Endothelial cell (in vitro differentiated cells): ENCODE measurements around the gene TBC1D20. TPM values are rescaled to one million over a fixed set of nuclear protein-coding genes. Genes with fewer than 3 reads are reported as not detected.
"Not testable (repeated sequence)": the region's sequence is repeated elsewhere in the genome, so short reads cannot be mapped to it uniquely, and the experiment has no call there.

Source experiments
- DNase-seq: peaks from one replicate; pipeline ENCODE4 v3.0.0; 2021; ENCODE audit warnings: low spot score
- H3K27ac Mint-ChIP-seq: one replicate; pipeline ENCODE4 v1.8.0; 2021; ENCODE audit warnings: mixed read lengths, inconsistent platforms; ENCODE audit not compliant: unreplicated experiment
- H3K27me3 Mint-ChIP-seq: one replicate; pipeline ENCODE4 v1.8.0; 2021; ENCODE audit warnings: mild to moderate bottlenecking, moderate library complexity, mixed read lengths, inconsistent platforms; ENCODE audit not compliant: unreplicated experiment
- H3K36me3 Mint-ChIP-seq: one replicate; pipeline ENCODE4 v1.8.0; 2021; ENCODE audit warnings: mild to moderate bottlenecking, low read depth, mixed read lengths, inconsistent platforms; ENCODE audit not compliant: unreplicated experiment
- H3K4me1 Mint-ChIP-seq: one replicate; pipeline ENCODE4 v1.8.0; 2021; ENCODE audit warnings: mild to moderate bottlenecking, mixed read lengths, inconsistent platforms; ENCODE audit not compliant: unreplicated experiment
- H3K4me3 Mint-ChIP-seq: one replicate; pipeline ENCODE4 v1.8.0; 2021; ENCODE audit warnings: mild to moderate bottlenecking, mixed read lengths, inconsistent platforms; ENCODE audit not compliant: unreplicated experiment
- H3K9me3 Mint-ChIP-seq: one replicate; pipeline ENCODE4 v1.8.0; 2021; ENCODE audit warnings: mixed read lengths, inconsistent platforms; ENCODE audit not compliant: unreplicated experiment
- CTCF ChIP-seq: fragments of 200-600 bp; sonication (generic); IDR thresholded peaks from one replicate; pipeline ENCODE4 v1.5.0; 2021; ENCODE audit warnings: antibody characterized with exemption; ENCODE audit not compliant: unreplicated experiment
- long read RNA-seq: library from polyadenylated mRNA; unstranded; transcript quantifications from one replicate; pipeline ENCODE4 v2.0.0, GENCODE V29; 2020; ENCODE audit not compliant: unreplicated experiment
- total RNA-seq: library from RNA; stranded (reverse); fragmentation: NEBNext Ultra II Directional; extraction: Animal tissue kit (Norgen Biotek cat#: 25700); gene quantifications from one replicate; pipeline ENCODE4 v1.2.1, GENCODE V29; 2021; ENCODE audit not compliant: unreplicated experiment

Gene TBC1D20
- 29.9 TPM for total RNA-seq
- long read RNA-seq, full-length matches to known transcripts: 3 of 7 reads
- long read RNA-seq, partial matches to known transcripts: 1 of 7 reads
- long read RNA-seq, other reads (novel, unspliced or antisense): 3 of 7 reads

GRCh38 chr20:462199-462991 is at the start of gene TBC1D20:
TSS of gene TBC1D20 (minus strand) at chr20:462533. CDS start at chr20:462405, 128 bp downstream.
- Mint-ChIP-seq H3K36me3 (peaks cover 7% of the 10 kb centered on the region), H3K27me3 (peaks cover 12% of the 10 kb centered on the region), H3K4me3 (peak within 1 kb of the TSS; percentile 98), H3K27ac (peak within 1 kb of the TSS; percentile 86), H3K4me1 (peaks cover 32% of the 10 kb centered on the region), H3K9me3 (peaks cover 6% of the 10 kb centered on the region)
- DNase-seq: peak; percentile 86
- TF ChIP-seq CTCF: no peak

GRCh38 chr20:510328-511057 is 48.2 kb upstream of the TBC1D20 start:
- H3K27ac Mint-ChIP-seq, H3K36me3 Mint-ChIP-seq, H3K9me3 Mint-ChIP-seq, H3K4me1 Mint-ChIP-seq, DNase-seq, H3K4me3 Mint-ChIP-seq, H3K27me3 Mint-ChIP-seq: not testable (repeated sequence)

- not testable (repeated sequence) for H3K27ac Mint-ChIP-seq, H3K27me3 Mint-ChIP-seq, DNase-seq, H3K9me3 Mint-ChIP-seq, H3K4me3 Mint-ChIP-seq, H3K4me1 Mint-ChIP-seq
- peaks cover 18% of the 10 kb centered on the region for H3K36me3 Mint-ChIP-seq
These were observed 46.0 kb upstream of the TBC1D20 start for GRCh38 chr20:508364-508787.

GRCh38 chr20:507761-508332 is 45.5 kb upstream of the TBC1D20 start:
- Mint-ChIP-seq H3K4me1 (peaks cover 4% of the 10 kb centered on the region), H3K27me3 (no peaks in the 10 kb centered on the region), H3K36me3 (peaks cover 23% of the 10 kb centered on the region), H3K27ac (no peak overlapping the region), H3K4me3 (no peak overlapping the region), H3K9me3 (no peaks in the 10 kb centered on the region)
- TF ChIP-seq CTCF: no peak
- no peak for DNase-seq

- H3K4me3 Mint-ChIP-seq: no peak overlapping the region
- DNase-seq: no peak
- peaks cover 4% of the 10 kb centered on the region for H3K4me1 Mint-ChIP-seq
- H3K27me3 Mint-ChIP-seq: no peaks in the 10 kb centered on the region
- peaks cover 25% of the 10 kb centered on the region for H3K36me3 Mint-ChIP-seq
- TF ChIP-seq CTCF: no peak
- H3K9me3 Mint-ChIP-seq: no peaks in the 10 kb centered on the region
- no peak overlapping the region for H3K27ac Mint-ChIP-seq
These were observed 44.8 kb upstream of the TBC1D20 start for GRCh38 chr20:507006-507758.
